HUDEP-2 (cell line): ENCODE results near the gene GNAL.
"Not testable (repeated sequence)": the region's sequence is repeated elsewhere in the genome, so short reads cannot be mapped to it uniquely, and the experiment has no call there.

Source experiments
- DNase-seq, 76 experiments: peaks; one replicate each; lab custom pipeline; 2025; ENCODE audit not compliant: unreplicated experiment in 76 of 76; lab: John Stamatoyannopoulos, UW

Gene GNAL

DNA sequence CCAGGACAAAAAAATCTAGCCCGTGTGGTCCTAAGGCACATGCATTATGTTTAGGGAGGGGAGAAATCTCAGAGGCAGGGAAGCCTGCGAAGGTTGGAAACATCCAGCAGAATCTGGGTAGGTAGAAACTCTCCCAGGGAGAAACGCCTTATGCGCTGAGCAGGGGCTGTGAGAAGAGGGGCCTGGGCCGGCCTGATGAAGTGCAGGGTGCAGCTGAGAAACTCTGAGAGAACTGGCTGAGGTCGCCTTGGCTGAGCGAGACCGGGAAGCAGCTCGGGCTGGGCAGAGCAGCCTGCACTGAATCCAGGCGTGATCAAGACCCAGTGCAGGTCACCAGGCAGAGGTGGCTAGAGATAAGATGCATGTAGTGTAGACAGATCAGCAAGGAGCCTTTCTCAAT, 177.3 kb downstream of the GNAL start:
- DNase-seq: no peak

DNA sequence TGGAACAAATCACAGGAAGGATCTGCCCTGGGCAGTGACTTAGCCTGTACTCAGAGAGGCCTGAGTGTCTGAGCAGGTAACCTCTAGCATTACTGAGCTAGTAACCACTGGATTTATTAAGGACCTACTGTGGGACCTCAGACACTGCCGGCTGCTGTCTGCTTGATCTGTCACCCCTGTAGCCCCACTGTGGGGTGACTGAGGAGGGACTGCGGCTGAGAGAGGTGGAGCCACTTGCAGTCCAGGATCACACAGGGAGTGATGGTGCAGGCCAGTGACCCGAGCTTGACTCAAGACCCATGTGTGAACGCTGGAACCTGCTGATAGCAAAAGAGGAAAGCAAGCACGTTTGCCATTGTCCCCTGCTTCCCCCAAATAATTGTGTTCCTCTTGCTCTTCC, 177.7 kb downstream of the GNAL start:
- no peak for DNase-seq

DNA sequence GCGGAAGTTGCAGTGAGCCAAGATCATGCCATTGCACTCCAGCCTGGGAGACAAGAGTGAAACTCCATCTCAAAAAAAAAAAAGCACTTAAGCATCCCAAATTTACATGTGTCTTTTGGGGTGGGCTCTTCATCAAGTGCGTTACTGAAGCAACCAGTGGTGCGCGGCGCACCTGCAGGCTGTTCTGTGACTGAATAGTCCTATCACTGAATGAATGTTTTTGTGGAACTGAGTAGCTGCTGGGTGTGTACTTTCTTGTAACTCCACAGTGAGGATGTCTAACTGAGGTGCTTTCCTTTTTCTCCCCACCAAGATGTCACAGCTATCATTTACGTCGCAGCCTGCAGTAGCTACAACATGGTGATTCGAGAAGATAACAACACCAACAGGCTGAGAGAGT, 179.2 kb downstream of the GNAL start:
- DNase-seq: no peak

DNA sequence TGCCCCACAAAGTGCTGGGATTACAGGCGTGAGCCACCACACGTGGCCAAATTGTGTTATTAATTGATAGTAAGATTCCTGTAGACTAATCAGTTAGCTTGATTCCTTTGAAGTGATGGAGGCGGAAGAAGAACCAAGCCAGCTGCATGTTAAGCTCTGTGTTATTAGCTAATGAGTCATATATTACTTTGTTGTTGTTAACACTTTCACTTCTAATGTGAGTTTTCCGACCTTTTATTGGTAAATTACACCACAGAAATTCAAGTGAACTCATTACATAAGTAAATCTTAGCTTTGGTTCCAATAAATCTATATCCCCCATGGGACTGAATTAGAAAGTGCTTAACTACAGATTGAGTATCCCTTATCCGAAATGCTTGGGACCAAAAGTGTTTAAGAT, 182.4 kb downstream of the GNAL start:
- DNase-seq: no peak

DNA sequence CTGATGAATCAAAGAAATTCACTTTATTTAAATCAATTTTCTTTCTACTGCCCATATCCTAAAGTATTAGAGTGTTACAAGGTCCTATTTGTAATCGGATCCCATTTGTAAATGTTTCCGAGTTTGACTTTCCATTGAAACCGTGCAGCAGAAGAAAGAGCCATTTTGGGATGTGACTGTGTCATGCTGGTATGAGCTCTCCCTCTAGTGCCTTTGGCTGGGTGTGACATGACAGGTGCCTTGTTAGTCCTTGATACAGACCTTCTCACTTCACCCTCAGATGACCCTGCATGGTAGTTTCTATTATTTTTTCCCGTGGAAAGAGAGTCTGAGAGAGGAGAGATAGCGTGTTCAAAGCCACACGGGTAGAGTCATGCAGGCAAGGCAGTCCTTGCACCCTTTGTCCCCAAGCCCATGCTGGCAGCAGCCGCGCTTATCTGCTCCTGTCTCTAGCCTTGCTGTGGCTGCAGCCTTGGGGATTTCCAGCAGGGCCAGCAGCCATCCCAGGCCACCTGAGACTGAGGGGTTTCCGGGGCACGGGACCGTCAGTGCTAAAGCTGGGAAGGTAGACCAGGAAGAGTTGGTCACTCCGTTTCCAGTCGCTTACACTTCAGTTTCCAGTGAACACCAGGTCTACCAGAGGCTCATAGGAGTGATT, 183.5 kb downstream of the GNAL start:
- DNase-seq: peak in 7 of 76 experiments; percentile 0 to 32 (median 21)

DNA sequence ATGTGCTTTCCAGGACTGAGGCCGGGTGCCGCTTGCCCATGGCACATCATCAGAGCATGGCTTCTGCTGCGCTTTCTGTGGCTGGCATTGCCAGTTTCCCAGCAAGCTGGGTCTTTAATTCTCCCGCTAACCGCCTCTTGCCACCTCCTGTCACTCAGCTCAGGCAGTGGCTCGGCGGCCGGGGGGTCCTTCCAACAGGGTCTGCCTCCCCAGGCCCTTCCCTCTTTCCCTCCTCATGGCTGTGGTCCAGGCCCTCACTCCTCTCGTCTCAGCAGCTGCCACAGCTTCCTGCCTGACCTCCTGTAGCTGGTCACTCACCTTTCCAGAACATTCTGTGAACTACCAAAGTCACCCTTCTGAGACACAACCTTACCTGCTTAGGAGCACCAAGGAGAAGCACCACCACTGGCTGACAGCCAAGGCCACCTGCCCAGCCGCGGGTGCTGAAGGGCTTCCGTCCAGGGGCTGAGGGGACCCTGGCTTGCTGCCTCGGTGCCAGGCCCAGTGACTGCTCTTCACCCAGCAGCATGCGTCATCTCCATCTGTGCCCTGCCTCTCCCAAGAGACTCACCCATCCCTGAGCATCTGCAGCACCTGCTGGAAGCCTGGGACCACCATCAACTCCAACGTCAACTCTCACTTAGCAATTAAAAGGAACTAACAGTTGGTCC, 184.7 kb downstream of the GNAL start:
- no peak for DNase-seq

DNA sequence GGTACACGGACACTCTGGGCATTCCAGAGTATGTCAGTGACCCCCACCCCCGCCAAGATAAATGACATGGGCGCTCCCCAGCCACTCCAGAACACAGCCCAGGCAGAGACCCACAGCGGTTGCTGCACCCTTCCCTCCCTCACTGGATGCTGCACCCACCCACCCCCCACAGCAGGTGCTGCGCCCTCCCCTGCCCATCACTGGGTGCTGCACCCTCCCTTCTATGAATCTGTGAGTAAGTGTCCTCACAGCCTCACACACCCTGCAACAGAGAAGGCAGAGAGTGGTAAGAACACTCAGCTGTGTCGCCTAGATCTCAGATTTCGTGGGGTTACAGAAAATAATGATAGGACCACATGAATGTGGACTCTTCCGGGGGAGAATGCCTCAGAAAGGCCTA, 185.6 kb downstream of the GNAL start:
- DNase-seq: no peak

DNA sequence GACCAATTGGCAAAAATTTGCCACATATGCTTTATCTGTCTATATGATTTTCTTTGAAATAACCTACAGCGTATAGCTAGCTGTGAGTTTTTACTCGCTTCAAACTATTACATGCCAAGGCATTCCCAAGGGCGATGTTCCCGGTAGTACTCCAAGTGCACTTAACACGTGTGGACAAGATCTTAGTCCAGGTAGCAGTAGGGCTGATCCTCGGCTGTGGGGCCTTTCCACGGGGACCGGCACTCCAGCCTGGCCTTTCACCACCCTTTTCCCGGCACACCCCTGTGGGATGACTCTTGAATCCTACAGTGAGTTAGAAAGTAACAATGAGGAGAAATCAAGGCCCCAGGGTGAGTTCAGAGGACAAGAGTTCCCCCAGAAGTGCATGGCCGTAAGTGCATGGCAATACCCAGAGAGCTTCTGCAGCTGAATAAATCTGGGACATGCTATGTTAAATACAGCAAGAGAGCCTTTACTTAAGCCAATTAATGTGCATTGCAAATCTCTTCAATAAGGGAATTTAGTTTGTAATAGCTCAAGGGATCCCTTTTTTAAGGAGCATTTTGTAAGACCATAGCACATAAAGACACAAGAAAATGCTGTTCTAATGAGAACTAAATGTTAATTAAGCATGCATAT, 188.6 kb downstream of the GNAL start:
- no peak for DNase-seq

DNA sequence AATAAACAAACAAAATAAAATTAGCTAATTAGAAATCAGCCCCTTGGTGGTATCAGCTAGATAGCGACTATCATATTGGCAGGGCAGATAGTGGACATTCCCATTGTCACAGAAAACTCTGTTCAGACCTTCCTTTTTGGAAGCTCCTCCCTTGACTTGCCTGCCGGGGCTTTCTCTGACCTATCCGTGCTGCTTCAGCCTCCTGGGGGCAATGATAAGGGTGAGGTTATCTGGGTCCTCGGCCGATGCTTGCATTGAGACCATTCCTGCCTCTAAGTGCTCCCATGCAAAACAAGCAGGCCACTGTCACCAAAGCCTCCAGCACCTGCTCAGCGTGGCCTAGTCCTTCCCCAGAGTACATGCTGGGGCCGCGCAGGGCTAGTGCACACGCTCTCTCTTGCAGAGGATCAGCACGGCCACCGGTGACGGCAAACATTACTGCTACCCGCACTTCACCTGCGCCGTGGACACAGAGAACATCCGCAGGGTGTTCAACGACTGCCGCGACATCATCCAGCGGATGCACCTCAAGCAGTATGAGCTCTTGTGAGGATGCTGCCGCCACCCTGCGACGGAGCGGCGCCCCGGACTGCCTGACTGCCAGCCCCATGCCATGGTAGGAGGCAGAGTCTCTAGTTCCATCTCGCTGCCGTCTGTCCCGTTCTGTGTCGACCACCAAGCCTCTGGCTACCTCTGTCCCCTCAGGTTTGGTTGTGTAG, 191.7 kb downstream of the GNAL start:
- DNase-seq: peak in 48 of 76 experiments; percentile 1 to 74 (median 29)

DNA sequence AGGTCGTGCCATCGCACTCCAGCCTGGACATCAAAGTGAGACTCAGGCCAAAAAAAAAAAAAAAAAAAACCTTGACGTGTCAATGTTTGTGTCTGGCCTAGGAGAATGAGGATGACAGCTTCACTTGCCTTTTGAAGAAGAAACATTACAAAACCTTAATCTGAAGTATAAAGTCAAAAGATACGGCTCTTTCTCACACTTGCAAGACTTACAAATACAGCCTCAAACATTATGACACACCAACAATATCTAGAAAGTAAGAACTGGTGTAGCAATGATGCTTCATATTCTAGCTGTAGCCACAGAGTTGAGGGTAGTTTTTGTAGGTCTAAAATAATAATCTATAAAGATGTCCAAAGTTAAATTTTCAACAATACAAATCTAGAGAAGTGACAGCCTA, 193.6 kb downstream of the GNAL start:
- DNase-seq: no peak

DNA sequence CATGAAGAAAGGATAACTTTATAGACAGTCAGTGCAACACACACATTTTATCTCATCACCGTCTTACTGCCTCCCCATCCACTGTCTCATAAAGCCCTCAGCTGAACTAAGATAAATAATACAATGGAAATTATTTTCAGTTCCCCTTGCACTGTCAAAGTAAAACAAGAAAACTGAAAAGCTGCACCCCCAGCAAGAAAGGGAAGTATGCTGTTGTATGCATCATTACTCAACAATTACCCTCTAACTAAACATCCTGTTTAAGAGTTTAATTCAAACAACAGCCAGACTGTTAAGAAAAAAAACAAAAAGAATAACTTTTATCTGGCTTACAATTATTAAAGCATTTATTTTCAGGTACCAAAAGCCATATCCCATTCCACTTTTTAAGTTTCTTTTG, 194.1 kb downstream of the GNAL start:
- no peak for DNase-seq

DNA sequence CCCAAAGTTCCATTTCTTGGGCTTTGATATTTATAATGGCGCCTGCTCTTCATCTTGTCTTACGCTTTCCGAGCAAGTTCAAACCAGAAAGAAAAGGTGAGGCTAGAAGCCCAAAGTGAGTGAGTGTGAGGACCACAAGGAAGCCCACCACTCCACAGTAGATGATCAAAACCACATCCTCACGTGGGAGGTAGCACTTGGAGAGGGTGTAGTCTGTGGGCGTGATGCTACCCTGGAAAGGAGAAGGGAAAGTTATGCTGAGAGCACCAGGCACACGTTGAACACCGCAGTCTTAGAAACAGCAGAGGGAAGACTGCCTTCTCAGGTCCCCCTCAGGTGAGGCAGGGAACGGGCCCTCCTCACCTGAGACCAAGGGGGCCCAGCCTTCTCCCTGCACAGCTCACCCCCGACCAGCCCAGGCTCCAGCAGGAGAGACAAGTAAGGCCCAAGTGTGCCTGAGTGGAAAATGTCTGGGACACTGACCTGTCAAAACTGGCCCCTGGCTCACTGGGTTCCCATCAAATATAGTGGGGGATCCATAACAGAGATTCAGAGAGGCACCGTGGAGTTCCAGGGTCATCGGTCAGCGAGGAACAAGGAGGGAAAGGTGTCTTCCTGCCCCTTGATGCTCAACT, 195.4 kb downstream of the GNAL start:
- DNase-seq: no peak

DNA sequence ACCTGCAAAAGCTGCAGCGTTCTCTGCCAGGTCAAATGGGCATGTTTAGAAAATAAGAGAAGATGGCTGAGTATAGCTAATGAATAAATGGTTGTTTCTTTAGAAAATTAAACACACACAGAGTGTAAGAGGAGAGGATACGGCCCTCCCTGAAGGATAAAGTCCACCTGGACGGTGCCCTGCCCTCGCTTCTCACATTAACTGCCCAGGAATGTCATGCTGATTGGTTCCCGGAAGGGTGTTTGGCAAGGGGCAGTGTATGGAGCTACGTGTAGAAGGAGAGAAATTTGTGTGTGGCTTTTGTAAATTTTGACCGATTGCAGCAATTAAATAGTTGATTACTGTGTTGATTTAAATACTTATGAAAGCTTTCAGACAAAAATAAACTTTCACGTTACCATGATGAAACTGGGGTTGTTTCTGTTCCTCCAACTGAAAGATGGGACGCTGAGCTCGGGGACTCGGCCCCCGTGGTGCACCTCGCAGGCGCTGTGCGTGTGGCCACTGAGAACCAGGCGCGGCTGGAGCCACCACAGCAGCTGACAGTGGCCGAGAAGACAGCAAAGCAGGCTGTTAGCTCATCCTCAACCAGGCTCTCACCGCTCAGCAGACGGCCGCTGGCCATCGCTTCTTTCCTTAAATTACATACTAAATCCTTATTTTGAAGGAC, 196.3 kb downstream of the GNAL start:
- DNase-seq: no peak

DNA sequence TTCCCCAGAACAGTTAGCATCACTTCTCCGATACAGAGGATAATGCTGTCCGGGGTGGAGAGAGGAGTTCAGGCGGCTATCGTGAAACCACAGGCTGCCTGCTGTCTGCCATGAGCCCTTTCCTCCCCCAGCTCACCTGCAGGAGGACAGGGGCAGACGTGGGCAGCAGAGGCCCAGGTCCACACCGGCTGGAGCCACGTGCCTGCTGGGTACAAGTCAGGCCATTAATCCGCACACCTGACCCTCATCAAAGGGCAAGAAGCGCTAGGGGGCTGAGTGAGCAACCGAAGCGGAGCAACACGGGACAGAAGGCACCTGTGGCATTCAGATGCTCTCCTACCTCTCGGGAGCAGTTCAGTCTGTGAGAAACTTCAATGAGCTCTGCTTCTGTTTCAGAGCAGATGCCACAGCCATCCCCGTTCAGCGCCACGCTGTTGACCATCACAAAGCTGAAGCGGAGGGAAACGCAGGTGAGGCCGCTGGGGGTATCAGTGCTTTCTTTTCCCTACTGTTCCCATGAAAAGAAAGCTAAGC, 197.6 kb downstream of the GNAL start:
- no peak for DNase-seq

DNA sequence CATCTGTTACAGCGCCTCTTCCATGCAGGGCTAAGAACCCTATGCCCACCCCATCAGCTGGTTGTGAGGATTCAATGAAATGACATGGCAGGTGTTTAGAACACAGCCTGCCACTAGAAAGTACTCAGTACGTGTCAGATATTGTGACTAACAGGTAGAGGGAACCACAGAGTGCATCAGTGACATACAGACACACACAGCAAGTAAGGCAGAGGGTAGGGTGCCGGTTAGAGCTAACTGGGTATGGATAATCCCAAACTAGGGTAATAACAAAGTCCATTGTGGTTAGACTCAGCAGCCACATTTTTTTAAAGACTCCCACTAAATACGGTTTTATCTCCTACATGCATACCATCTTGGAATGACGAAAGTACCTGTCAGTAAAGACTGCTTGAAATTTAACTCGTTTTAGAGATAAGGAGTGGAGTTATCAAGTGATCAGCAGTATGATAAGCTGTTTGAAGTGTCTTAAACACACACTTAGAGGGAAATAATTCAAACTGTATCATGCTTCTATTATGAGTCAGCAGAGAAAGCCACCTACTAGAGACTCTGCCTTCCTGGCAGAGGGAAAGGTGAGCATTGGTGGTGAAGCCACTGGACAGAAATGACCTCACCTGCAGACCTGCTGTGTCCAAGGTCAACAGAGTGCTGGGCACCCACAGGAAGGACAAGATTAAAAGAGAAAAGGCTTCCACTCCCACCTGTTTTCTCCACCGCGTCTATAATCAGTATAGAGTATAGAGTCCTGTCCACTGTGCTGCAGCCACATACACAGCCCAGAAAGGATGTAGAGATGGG, 198.5 kb downstream of the GNAL start:
- DNase-seq: no peak

DNA sequence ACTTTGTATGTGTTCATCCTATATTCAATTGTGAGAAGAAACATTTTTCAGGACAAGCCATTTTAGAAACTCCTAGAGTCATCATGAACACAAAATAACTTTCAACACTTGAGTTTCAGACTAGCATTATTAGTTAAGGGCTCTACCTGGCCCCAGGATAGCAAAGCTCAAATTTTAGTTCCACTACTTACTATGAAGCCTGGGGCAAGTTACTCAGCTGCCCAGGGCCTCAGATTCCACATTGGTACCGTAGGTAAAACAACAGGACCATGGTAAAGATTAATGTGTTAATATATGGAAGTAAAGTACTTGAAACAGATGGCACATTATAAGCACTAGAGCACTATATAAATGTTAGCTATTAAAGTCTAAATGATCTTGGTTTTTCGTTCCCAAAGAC, 199.7 kb downstream of the GNAL start:
- no peak for DNase-seq

DNA sequence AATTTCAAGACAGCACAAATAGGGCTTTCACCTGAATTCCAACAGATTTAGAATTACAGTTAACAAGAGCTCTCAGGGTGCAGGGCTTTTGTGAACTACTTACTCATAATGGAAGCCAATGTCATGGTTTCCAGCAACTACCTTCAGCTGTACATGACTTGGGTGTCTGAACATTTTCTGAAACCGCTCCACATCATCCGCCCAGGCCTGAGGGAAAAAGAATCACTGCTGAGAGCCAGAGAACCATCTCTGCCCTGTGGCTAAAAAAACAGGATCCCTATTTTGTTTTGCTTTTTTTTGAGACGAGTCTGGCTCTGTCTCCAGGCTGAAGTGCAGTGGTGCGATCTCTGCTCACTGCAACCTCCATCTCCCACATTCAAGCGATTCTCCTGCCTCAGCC, 200.2 kb downstream of the GNAL start:
- DNase-seq: no peak

DNA sequence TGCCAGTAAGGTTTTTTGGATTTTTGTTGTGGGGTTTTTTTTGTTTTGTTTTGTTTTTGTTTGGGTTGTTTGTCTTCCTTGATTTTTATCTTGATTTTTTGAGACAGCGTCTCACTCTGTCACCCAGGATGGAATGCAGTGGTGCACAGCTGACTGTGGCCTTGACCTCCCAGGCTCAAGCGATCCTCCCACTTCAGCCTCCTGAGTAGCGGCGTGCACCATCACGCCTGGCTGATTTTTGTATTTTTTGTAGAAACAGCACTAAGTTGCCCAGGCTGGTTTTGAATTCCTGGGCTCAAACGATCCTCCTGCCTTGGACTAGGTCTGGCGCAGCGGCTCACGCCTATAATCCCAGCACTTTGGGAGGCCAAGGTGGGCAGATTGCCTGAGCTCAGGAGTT, 202.7 kb downstream of the GNAL start:
- no peak for DNase-seq

DNA sequence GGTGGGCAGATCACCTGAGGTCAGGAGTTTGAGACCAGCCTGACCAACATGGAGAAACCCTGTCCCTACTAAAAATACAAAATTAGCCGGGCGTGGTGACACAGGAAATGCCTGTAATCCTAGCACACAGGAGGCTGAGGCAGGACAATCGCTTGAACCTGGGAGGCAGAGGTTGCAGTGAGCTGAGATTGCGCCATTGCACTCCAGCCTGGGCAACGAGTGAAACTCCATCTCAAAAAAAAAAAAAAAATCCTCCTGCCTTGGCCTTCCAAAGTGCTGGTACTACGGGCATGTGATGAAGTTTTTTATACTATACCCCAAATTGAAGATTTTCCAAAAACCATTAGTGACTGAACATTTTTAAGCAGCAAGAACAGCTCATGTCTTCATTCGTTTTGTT, 203.4 kb downstream of the GNAL start:
- DNase-seq: not testable (repeated sequence)

DNA sequence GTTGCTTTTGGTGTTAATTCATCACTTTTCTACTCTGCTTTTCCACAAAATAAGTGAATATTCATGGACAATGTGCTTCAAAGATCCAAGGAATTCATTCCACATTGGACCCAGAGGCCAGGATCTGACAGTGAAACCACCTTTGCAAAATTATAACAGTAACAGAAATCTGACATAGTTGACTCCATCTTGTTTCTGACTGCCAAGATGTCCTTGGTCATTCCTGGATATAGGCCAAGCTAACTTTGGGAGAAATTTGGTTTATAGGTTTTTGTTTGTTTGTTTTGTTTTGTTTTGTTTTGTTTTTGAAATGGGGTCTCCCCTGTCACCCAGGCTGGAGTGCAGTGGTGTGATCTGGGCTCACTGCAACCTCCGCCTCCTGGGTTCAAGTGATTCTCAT, 208.7 kb downstream of the GNAL start:
- DNase-seq: no peak
